H1 (cell line): ENCODE results near the gene TMPRSS2. TPM values are rescaled to one million over a fixed set of nuclear protein-coding genes. Genes with fewer than 3 reads are reported as not detected.

ENCODE experiments used
- CTCF ChIA-PET: fragments of 300-600 bp; sonication (Branson Sonifier 250); formaldehyde crosslinking; loops from one replicate; lab custom pipeline; 2021; ENCODE audit not compliant: partially characterized antibody; lab: Charles Lee
- POLR2A ChIA-PET: fragments of 300-600 bp; sonication (Branson Sonifier 250); formaldehyde crosslinking; loops from one replicate; lab custom pipeline; 2021; ENCODE audit warnings: inconsistent platforms; ENCODE audit not compliant: partially characterized antibody; lab: Charles Lee
- DNase-seq, 2 experiments: peaks; one replicate each; pipeline versions ENCODE4 v3.0.0 to v3.0.0-alpha.2; 2010 to 2022; ENCODE audit warnings: low spot score in 2 of 2, low read depth in 1 of 2, mixed read lengths in 1 of 2
- FAIRE-seq: peaks from 2 replicates; lab custom pipeline; 2011; peaks lifted over from hg19 to GRCh38; lab: Jason Lieb, UNC
- H2AFZ ChIP-seq: 2 replicates; pipeline ENCODE4 v1.8.1; 2012; ENCODE audit warnings: low read length, inconsistent platforms
- H2AK5ac ChIP-seq: 2 replicates; pipeline ENCODE4 v1.6.1; 2013; ENCODE audit warnings: low read depth, low read length
- H2BK120ac ChIP-seq: replicated peaks from 2 replicates; pipeline ENCODE3; 2013; ENCODE audit warnings: low read depth, low read length, inconsistent platforms
- H2BK12ac ChIP-seq: 2 replicates; pipeline ENCODE4 v1.6.1; 2013; ENCODE audit warnings: low read depth, low read length
- H2BK15ac ChIP-seq: 2 replicates; pipeline ENCODE4 v1.6.1; 2013; ENCODE audit warnings: low read length
- H2BK20ac ChIP-seq: 2 replicates; pipeline ENCODE4 v1.6.1; 2013; ENCODE audit warnings: low read length
- H2BK5ac ChIP-seq: 2 replicates; pipeline ENCODE4 v1.6.1; 2013; ENCODE audit warnings: low read depth, low read length
- H3K14ac ChIP-seq: 2 replicates; pipeline ENCODE4 v1.6.1; 2013; ENCODE audit warnings: inconsistent platforms; ENCODE audit not compliant: insufficient read length
- H3K18ac ChIP-seq: 2 replicates; pipeline ENCODE4 v1.6.1; 2013; ENCODE audit warnings: low read length; ENCODE audit errors: extremely low read depth
- H3K23ac ChIP-seq: 2 replicates; pipeline ENCODE4 v1.6.1; 2013; ENCODE audit warnings: inconsistent platforms; ENCODE audit not compliant: insufficient read length
- H3K23me2 ChIP-seq: 2 replicates; pipeline ENCODE4 v1.6.1; 2013; ENCODE audit warnings: low read depth, low read length
- H3K27ac ChIP-seq: 2 replicates; pipeline ENCODE4 v1.6.1; 2011; ENCODE audit warnings: low read depth, low read length, inconsistent platforms
- H3K27me3 ChIP-seq, 4 experiments: replicated peaks in 1 of 4; 1 replicate in 1 of 4; 2 replicates in 3 of 4; pipeline versions ENCODE4 v1.6.1 to v1.8.1; 2011 to 2013; ENCODE audit warnings: low read length in 3 of 4, mild to moderate bottlenecking in 3 of 4, inconsistent platforms in 2 of 4, mixed read lengths in 2 of 4, moderate library complexity in 1 of 4; ENCODE audit not compliant: control insufficient read depth in 3 of 4, insufficient read depth in 3 of 4; ENCODE audit errors: extremely low read depth in 1 of 4
- H3K36me3 ChIP-seq, 4 experiments: 2 replicates each; pipeline versions ENCODE4 v1.6.1 to v1.8.1; 2011 to 2013; ENCODE audit warnings: mild to moderate bottlenecking in 4 of 4, low read length in 3 of 4, moderate library complexity in 2 of 4, control low read depth in 1 of 4, inconsistent platforms in 1 of 4; ENCODE audit not compliant: insufficient read depth in 4 of 4, control insufficient read depth in 2 of 4
- H3K4ac ChIP-seq: replicated peaks from 2 replicates; pipeline ENCODE3; 2013; ENCODE audit warnings: low read length, low read depth, mixed read lengths, inconsistent platforms; ENCODE audit not compliant: insufficient read length
- H3K4me1 ChIP-seq, 4 experiments: replicated peaks in 1 of 4; 1 replicate in 1 of 4; 2 replicates in 3 of 4; pipeline versions ENCODE4 v1.6.1 to v1.8.1; 2011 to 2013; ENCODE audit warnings: low read length in 3 of 4, inconsistent platforms in 2 of 4, mixed read lengths in 1 of 4; ENCODE audit not compliant: insufficient read depth in 4 of 4, control insufficient read depth in 3 of 4
- H3K4me2 ChIP-seq, 2 experiments: 2 replicates each; pipeline versions ENCODE4 v1.6.1 to v1.8.1; 2011 to 2013; ENCODE audit warnings: low read depth in 2 of 2, low read length in 2 of 2, control low read depth in 1 of 2, inconsistent platforms in 1 of 2, mild to moderate bottlenecking in 1 of 2; ENCODE audit not compliant: insufficient read depth in 1 of 2
- H3K4me3 ChIP-seq, 4 experiments: fragments of 200-600, 300-600 bp in 1 of 4; sonication (generic), shearing (Covaris generic), sonication (Bioruptor Twin) in 1 of 4; 2 replicates each; pipeline versions ENCODE4 v1.5.1 to v1.8.1; 2011 to 2016; ENCODE audit warnings: low read length in 4 of 4, low read depth in 3 of 4, control low read depth in 2 of 4, inconsistent platforms in 2 of 4, mild to moderate bottlenecking in 2 of 4, mixed read lengths in 1 of 4, moderate library complexity in 1 of 4; ENCODE audit not compliant: insufficient read depth in 2 of 4; ENCODE audit errors: extremely low read depth in 1 of 4
- H3K56ac ChIP-seq: replicated peaks from 2 replicates; pipeline ENCODE3; 2013; ENCODE audit warnings: low read depth, mild to moderate bottlenecking, mixed read lengths, low read length, inconsistent platforms; ENCODE audit not compliant: insufficient read length
- H3K79me1 ChIP-seq: 2 replicates; pipeline ENCODE4 v1.6.1; 2013; ENCODE audit warnings: low read depth, low read length, control low read depth
- H3K79me2 ChIP-seq, 2 experiments: 2 replicates each; pipeline versions ENCODE4 v1.6.1 to v1.8.1; 2012 to 2013; ENCODE audit warnings: low read length in 2 of 2, mild to moderate bottlenecking in 2 of 2, inconsistent platforms in 1 of 2; ENCODE audit not compliant: insufficient read depth in 2 of 2, control insufficient read depth in 1 of 2
- H3K9ac ChIP-seq, 4 experiments: replicated peaks in 1 of 4; 1 replicate in 1 of 4; 2 replicates in 3 of 4; pipeline versions ENCODE4 v1.6.1 to v1.8.1; 2011 to 2013; ENCODE audit warnings: low read depth in 3 of 4, low read length in 3 of 4, control low read depth in 2 of 4, mild to moderate bottlenecking in 2 of 4, moderate library complexity in 2 of 4, inconsistent platforms in 1 of 4; ENCODE audit errors: extremely low read depth in 1 of 4
- H3K9me3 ChIP-seq, 2 experiments: 2 replicates each; pipeline versions ENCODE4 v1.6.1 to v1.8.1; 2012 to 2013; ENCODE audit warnings: mild to moderate bottlenecking in 2 of 2, moderate library complexity in 2 of 2, control low read depth in 1 of 2, inconsistent platforms in 1 of 2, low read depth in 1 of 2, low read length in 1 of 2, mixed read lengths in 1 of 2; ENCODE audit not compliant: insufficient read depth in 2 of 2
- H4K20me1 ChIP-seq, 2 experiments: replicated peaks in 1 of 2; 2 replicates each; pipeline versions ENCODE3 to v1.8.1; 2011 to 2013; ENCODE audit warnings: inconsistent platforms in 2 of 2, low read length in 2 of 2, mild to moderate bottlenecking in 1 of 2; ENCODE audit not compliant: insufficient read depth in 2 of 2, control insufficient read depth in 1 of 2
- H4K5ac ChIP-seq: 2 replicates; pipeline ENCODE4 v1.6.1; 2013; ENCODE audit warnings: low read length, low read depth, mixed read lengths, inconsistent platforms; ENCODE audit not compliant: insufficient read length
- H4K8ac ChIP-seq: 2 replicates; pipeline ENCODE4 v1.8.0; 2013; ENCODE audit warnings: mild to moderate bottlenecking, moderate library complexity, low read length, inconsistent platforms; ENCODE audit not compliant: insufficient read depth; ENCODE audit errors: extremely low read depth
- H4K91ac ChIP-seq: replicated peaks from 2 replicates; pipeline ENCODE3; 2013; ENCODE audit warnings: low read length, mixed read lengths, inconsistent platforms; ENCODE audit not compliant: insufficient read length
- WGBS, 2 experiments: shearing (Covaris generic) in 1 of 2; methylation state at CpG; one replicate each; pipeline versions ENCODE4 v1.1.6 to v1.1.7; 2013 to 2015; ENCODE audit warnings: low lambda C conversion rate in 2 of 2, mixed read lengths in 2 of 2, inconsistent platforms in 1 of 2, low coverage in 1 of 2, missing lambda C conversion rate in 1 of 2; ENCODE audit not compliant: insufficient replicate concordance in 2 of 2, insufficient coverage in 1 of 2, insufficient read length in 1 of 2; ENCODE audit errors: extremely low coverage in 1 of 2, missing lambda C conversion rate in 1 of 2; 5-methylcytosine and 5-hydroxymethylcytosine counted together
- polyA plus RNA-seq, 7 experiments: library from polyadenylated mRNA; depleted of rRNA in 3 of 7; stranded (reverse) in 5 of 7; unstranded in 2 of 7; fragments of >200 nt in 5 of 7; fragments of 200-250 nt in 2 of 7; gene quantifications; 1 replicate in 5 of 7; 2 replicates in 1 of 7; 4 replicates in 1 of 7; pipeline versions ENCODE4 v1.2.1 to v1.2.3, GENCODE V29; 2011 to 2013; ENCODE audit warnings: missing spikeins in 2 of 7, mixed read lengths in 2 of 7
- total RNA-seq: library from RNA; stranded (reverse); fragmentation: NEBNext Ultra II Directional; extraction: Animal tissue kit (Norgen Biotek cat#: 25700); gene quantifications from 2 replicates; pipeline ENCODE4 v1.2.1, GENCODE V29; 2021

The TMPRSS2 gene
- total and polyA plus RNA-seq, 2 of the 8 experiments (the other 6 are each of a cell fraction or from before 2014, with no cell fraction given) = 9.2 to 11.0 TPM

- Histone ChIP-seq H4K8ac (no peak overlapping the region), H3K79me2 (no peaks in the 10 kb centered on the region), H3K56ac (no peak overlapping the region), H3K18ac (no peak overlapping the region), H2BK5ac (no peak overlapping the region), H2BK15ac (no peak overlapping the region), H2AFZ (no peak overlapping the region), H3K79me1 (no peaks in the 10 kb centered on the region), H3K9me3 (no peaks in the 10 kb centered on the region), H2AK5ac (no peak overlapping the region), H3K9ac (no peak overlapping the region), H3K4me2 (no peak overlapping the region), H2BK120ac (no peak overlapping the region), H3K23ac (no peak overlapping the region), H4K5ac (no peak overlapping the region), H3K14ac (no peak overlapping the region), H3K27ac (no peak overlapping the region), H3K4me3 (no peak overlapping the region), H3K4ac (no peak overlapping the region), H3K23me2 (no peaks in the 10 kb centered on the region), H2BK12ac (no peak overlapping the region), H2BK20ac (no peak overlapping the region), H4K20me1 (no peaks in the 10 kb centered on the region), H3K4me1 (no peaks in the 10 kb centered on the region; a peak in 1 of 7 replicates), H3K27me3 (no peaks in the 10 kb centered on the region), H3K36me3 (no peaks in the 10 kb centered on the region), H4K91ac (no peak overlapping the region)
- CTCF ChIA-PET = interaction anchor here (1.2 kb wide), 1 partner anchor 18 kb away, joined by 3 read pairs; no protein-coding TSS in a partner anchor
- POLR2A ChIA-PET = no interaction called here
- FAIRE-seq (no peak), DNase-seq (no peak)
- WGBS, 2 experiments = 93% methylated on average over 2 of the region's 2 CpGs; no CpG with 5 or more reads in 1 of the 2 experiments
Observed at GRCh38 chr21:41442481-41443186, 65.3 kb downstream of the TMPRSS2 start.
